GM10266 (cell line): ENCODE results near the gene PCDHGA7.
"Not testable (repeated sequence)": the region's sequence is repeated elsewhere in the genome, so short reads cannot be mapped to it uniquely, and the experiment has no call there.

Source experiments
- DNase-seq: peaks from one replicate; pipeline ENCODE4 v3.0.0; 2012; ENCODE audit errors: extremely low spot score
- CTCF ChIP-seq: IDR thresholded peaks from 2 replicates; pipeline ENCODE4 v1.5.1; 2012; ENCODE audit warnings: mild to moderate bottlenecking, low read depth; ENCODE audit not compliant: control insufficient read depth, insufficient read depth; ENCODE audit errors: missing control alignments

Gene PCDHGA7

GRCh38 chr5:141382469-141383294, at the start of gene PCDHGA7:
PCDHGA7 (plus strand) TSS chr5:141382742; CDS start chr5:141382900, 158 bp downstream.
- no peak for DNase-seq
- no peak for TF ChIP-seq CTCF

GRCh38 chr5:141338538-141339306, 43.8 kb upstream of the PCDHGA7 start, which contains the start of gene PCDHGA2:
PCDHGA2 (plus strand) TSS chr5:141338760.
- DNase-seq, result peak; percentile 55
- TF ChIP-seq CTCF, result peak; percentile 30

- not testable (repeated sequence) for DNase-seq
Measured at GRCh38 chr5:141340781-141341354, 41.7 kb upstream of the PCDHGA7 start.

- no peak for DNase-seq
- TF ChIP-seq CTCF, result no peak
Measured at GRCh38 chr5:141342773-141343172, 39.8 kb upstream of the PCDHGA7 start.

- DNase-seq, result peak; percentile 65
Measured at GRCh38 chr5:141343242-141343952, 39.1 kb upstream of the PCDHGA7 start, which contains the start of gene PCDHGA3. PCDHGA3 (plus strand) TSS chr5:141343829; CDS start chr5:141344034, 205 bp downstream.

GRCh38 chr5:141343953-141344463, 38.5 kb upstream of the PCDHGA7 start:
- no peak for DNase-seq
- TF ChIP-seq CTCF, result no peak

More at GRCh38 chr5:141343242-141343952, 39.1 kb upstream of the PCDHGA7 start, which contains the start of gene PCDHGA3:
- peak; percentile 26 for TF ChIP-seq CTCF

- no peak for DNase-seq
- TF ChIP-seq CTCF, result no peak
Measured at GRCh38 chr5:141345327-141345726, 37.2 kb upstream of the PCDHGA7 start.

- not testable (repeated sequence) for DNase-seq
Measured at GRCh38 chr5:141346017-141346416, 36.5 kb upstream of the PCDHGA7 start.
